Astrocyte (in vitro differentiated cells and primary cell): ENCODE data around the gene PYDC1.

Experiments
- EZH2 ChIP-seq: IDR thresholded peaks from 2 replicates; pipeline ENCODE4 v1.6.1; 2012; ENCODE audit warnings: mild to moderate bottlenecking, low read length, inconsistent platforms; ENCODE audit not compliant: insufficient read depth
- TF ChIP-seq, protein P1 (sequence below): IDR thresholded peaks from 2 replicates; pipeline ENCODE4 v1.5.1; 2011; ENCODE audit warnings: low read depth, mild to moderate bottlenecking, inconsistent platforms, low read length, moderate library complexity; ENCODE audit not compliant: insufficient read depth

GRCh38 chr16:31238041-31238440 lies 21.1 kb upstream of the PYDC1 start:
- TF ChIP-seq, protein P1, sequence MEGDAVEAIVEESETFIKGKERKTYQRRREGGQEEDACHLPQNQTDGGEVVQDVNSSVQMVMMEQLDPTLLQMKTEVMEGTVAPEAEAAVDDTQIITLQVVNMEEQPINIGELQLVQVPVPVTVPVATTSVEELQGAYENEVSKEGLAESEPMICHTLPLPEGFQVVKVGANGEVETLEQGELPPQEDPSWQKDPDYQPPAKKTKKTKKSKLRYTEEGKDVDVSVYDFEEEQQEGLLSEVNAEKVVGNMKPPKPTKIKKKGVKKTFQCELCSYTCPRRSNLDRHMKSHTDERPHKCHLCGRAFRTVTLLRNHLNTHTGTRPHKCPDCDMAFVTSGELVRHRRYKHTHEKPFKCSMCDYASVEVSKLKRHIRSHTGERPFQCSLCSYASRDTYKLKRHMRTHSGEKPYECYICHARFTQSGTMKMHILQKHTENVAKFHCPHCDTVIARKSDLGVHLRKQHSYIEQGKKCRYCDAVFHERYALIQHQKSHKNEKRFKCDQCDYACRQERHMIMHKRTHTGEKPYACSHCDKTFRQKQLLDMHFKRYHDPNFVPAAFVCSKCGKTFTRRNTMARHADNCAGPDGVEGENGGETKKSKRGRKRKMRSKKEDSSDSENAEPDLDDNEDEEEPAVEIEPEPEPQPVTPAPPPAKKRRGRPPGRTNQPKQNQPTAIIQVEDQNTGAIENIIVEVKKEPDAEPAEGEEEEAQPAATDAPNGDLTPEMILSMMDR = no peak
- no peak for TF ChIP-seq EZH2
